Measurements from ENCODE around the gene CDH11. TPM values are rescaled to one million over a fixed set of nuclear protein-coding genes. Genes with fewer than 3 reads are reported as not detected.
A peak's percentile ranks its signal among the peaks of the same experiment; 100 is the strongest.

CDH11 gene, protein sequence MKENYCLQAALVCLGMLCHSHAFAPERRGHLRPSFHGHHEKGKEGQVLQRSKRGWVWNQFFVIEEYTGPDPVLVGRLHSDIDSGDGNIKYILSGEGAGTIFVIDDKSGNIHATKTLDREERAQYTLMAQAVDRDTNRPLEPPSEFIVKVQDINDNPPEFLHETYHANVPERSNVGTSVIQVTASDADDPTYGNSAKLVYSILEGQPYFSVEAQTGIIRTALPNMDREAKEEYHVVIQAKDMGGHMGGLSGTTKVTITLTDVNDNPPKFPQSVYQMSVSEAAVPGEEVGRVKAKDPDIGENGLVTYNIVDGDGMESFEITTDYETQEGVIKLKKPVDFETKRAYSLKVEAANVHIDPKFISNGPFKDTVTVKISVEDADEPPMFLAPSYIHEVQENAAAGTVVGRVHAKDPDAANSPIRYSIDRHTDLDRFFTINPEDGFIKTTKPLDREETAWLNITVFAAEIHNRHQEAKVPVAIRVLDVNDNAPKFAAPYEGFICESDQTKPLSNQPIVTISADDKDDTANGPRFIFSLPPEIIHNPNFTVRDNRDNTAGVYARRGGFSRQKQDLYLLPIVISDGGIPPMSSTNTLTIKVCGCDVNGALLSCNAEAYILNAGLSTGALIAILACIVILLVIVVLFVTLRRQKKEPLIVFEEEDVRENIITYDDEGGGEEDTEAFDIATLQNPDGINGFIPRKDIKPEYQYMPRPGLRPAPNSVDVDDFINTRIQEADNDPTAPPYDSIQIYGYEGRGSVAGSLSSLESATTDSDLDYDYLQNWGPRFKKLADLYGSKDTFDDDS
- 98.3 TPM for total RNA-seq

DNA sequence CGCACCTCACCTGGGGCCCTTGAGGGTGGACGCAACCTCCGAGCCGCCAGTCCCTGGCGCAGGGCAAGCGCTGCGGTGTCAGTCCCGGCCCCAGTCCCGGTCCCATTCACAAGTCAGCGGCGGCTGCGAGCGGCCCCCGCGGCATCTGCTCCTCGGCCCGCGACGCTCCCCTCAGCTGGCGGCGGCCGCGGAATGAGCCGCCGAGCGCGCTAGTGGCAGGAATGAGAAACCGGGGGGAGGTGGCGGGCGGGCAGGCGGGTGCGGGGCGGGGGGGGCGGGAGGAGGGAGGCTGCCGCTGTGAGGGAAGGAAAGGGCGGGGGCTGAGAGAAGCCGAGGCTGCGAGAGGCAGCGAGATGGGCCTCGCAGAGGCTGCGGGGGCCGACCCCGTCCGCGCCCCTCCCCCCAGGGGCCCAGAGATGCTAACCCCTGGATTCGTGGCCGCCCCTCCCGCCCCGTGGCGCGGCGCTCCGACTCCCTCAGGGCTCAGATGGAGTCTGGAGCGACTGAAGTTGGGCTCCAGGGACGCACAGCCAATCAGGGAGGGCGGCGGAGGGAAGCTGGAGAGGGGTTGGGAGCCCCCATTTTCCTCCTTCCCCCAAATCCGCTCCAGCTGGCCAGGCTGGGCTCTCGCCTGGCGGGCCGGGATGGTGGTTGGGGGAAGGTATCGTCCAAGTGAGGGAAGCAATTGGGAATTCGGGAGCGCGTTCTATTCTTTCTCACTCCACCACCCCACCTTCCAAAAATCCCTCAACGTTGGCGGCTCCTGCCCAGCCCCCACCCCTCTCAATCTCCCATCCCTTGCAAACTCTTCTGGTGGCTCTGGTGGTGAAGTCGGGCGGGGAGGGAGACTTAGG lies at the start of gene CDH11:
TSS of gene CDH11 (minus strand) at position 194 of the 854 bp plus-strand sequence. CDS start 117,194 bp downstream, outside the sequence.
- peak; percentile 68 for DNase-seq (ENCODE audit: low spot score)

DNA sequence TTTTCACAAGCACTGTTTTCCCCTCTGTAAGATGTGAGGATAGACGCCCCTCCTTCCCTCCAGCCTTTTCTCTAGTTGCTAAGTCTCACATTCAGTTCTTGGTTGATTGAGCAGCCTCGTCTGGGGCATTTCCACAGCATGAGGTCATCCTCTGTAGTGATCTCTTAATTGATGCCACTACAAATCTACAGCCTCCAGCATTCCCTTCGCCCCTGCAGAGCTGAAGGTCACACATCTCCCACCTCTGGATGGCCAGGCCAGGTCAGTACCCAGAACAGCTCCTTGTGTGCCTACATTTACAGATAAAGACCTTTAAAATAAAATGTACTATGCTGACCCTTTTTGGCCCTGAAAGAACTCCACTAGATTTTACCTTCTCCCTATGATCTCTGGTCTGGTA lies 32.5 kb upstream of the CDH11 start:
- no peak for DNase-seq (ENCODE audit: low spot score)

DNA sequence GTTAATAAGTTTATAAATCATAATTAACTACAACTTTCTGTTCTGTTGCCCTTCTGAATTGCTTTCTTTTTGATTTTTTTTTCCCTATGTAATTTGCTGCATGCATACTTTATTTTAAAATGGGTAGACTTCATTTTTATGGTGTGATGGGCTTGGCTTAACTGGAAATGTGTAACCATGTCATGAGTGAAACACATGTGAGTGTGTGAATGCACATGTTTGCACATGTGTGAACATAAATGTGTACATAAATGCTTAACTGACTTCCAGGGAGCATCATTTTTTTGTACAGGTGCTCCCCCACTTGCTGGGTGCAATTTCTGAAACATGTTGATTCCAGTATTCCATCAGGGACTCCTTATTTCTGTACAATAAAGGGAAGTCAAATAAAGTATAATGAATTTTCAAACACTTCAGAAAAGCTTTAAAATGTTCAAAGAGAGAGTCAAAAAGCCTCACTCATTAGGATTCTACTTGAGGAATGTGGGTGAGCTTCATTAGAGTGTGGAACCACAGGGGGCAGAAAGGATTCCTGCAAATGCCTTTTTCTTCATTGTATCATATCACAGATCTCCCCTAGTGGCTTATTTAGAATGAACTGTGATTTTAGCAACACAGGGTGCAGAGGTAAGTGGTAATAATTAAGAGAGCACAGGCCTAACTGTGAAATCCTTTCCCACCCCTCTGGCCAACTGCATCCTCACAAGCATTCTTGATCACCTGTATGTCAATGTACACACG lies 31.7 kb upstream of the CDH11 start:
- DNase-seq (ENCODE audit: low spot score), result no peak

DNA sequence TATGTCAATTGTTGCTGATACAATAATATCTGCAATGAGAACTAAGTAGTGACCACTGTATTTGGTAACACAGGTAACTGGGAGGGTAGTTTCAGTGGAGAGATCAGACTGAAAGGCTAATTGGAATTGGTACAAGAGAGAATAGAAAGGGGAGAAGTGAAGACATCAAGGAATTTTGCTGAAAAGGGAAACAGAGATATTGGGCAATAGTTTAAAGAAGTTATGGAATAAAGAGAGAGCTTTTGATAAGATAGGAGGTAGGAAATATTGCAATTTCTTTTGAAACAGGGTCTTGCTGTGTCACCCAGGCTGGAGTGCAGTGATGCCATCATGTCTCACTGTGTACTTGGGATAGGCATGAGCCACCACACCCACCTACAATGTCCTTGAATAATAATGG lies 26.9 kb upstream of the CDH11 start:
- DNase-seq (ENCODE audit: low spot score), result no peak

DNA sequence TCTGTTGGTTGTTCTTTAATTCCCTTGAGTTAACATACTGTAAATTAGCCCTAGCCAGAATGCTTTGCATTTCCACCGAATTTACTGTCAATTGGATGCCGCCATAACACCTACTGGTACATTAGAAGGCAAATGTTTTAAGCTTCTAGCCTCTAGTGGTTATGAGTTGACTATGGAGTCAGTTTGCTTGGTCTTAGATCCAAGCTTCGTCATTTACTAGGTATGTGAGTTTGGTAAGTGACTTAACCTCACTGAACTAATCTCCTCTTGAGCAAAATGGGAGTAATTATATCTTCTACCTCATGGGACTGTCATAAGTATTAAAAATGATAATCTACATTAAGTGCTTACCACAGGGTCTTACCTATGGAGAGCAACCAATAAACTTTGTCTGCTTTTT lies 20.4 kb upstream of the CDH11 start:
- no peak for DNase-seq (ENCODE audit: low spot score)

DNA sequence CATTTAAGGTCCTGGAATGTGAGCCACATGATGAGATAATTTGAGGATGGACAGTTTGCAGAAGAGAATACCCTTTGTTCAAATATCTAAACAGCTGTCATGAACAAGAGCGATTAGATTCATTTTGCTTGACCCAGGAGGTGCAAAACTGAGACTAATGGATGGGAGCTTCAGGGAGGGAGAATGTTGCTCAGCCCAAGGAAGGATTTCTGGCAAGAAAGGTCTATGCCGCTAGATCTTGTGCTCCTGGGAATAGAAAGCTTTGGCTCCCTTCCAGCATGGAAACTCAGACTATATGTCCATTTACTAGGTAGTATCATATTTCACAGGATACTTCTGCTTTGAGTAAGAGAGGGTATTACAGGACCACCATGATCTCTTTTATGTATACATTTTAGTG lies 14.8 kb upstream of the CDH11 start:
- DNase-seq (ENCODE audit: low spot score), result no peak

DNA sequence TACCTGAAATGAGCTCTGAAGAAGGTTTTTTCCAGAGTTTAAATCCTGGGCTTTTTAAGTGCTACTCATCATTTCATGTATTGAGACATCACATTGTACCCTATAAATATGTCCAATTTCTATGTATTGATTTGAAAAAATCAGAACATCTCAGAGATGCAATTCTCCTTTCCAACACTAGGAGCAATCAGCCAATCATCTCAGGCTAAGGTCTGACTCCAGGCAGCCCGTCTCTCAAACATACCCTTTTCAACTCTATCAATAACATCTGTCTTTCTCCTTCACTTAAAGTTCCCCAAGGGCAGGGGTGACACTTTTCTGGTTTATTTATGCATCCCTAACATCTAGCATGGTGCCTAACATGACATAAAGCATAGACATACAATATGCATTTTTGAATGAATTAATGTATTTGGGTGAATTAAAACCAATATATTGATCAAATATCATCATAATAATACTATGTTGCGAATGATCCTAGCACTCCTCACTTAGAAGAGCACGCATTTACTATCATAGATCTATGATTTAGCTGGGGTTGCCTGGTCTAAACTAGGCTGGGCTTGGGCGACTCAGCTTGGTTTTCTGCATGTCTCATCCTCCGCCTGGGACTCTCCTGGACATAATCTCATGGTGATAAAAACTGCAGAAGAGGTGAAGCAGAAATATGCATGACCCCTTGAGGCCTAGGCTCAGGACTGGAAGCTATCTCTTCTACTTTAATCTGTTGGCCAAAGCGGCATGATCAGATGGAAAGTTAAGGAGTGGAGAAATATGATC lies 5.2 kb upstream of the CDH11 start:
- DNase-seq (ENCODE audit: low spot score), result no peak

DNA sequence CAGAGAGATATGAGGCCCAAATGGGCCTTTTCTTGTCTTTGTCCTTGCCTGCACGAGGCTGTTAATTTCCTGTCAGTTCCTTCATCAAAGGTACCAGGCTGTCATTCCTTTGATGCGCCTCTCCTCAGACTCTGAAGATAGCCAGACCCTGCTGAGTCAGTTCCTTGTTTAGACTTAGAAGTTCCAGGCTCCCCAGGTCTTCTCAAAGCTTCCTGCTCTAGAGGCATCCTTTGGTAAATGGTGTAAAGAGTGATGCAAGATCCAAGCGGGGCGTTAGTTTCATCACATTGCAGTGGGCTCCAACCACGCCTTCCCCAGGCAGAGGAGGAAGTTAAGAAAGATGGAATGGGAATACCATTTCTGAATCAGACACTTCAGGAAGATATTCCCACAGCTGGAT lies 4.0 kb upstream of the CDH11 start:
- no peak for DNase-seq (ENCODE audit: low spot score)

DNA sequence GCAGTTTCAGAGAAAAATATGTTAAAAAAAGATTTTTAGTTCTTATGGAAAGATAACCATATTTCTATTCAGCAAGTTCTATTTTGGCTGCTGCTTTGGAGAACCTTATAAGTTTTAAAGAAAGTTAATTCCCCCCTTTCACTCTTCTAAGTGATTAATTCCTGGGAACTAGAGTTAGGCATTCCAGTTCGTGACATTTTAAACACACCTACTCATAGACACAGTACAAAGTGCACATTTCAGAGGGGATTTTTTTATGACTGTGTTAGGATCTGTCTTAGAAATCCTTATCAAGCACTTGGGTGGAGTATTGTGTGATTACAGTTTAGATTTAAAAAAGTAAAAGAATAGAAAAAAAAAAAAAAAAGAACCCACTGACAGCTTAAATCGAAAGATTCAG lies 3.5 kb upstream of the CDH11 start:
- DNase-seq (ENCODE audit: low spot score), result no peak

DNA sequence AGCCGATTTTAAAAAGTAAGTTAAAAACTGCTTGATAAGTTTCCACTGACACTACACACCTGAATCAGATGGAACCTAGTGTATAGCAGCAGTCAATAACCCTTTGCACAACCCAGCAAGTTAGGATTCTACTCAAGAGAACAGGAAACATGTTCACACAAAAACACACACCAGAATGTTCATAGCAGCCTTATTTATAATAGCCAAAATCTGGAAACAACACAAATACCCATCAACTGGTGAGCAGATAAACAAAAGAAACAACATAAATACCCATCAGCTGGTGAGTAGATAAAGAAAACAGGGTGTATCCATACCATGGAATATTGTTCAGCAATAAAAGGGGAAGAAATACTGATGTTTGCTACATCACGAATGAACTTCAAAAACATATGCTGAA lies 2.7 kb upstream of the CDH11 start:
- DNase-seq (ENCODE audit: low spot score), result no peak

DNA sequence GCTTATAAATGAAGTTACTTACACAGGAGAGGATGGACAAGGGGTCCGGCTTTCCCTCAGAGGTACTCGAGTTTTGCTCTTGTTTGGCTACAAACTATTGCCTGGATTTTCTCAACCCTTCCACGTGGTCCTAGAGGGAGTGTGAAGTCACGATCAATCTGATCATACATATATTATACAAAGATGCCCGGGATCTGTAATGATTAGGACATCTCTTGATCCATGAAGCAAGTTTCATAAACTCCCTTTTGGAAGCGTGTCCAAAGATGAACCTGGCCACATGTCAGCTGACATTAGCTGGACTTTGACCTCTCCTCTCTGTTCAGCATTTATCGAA lies 2.3 kb upstream of the CDH11 start:
- no peak for DNase-seq (ENCODE audit: low spot score)

DNA sequence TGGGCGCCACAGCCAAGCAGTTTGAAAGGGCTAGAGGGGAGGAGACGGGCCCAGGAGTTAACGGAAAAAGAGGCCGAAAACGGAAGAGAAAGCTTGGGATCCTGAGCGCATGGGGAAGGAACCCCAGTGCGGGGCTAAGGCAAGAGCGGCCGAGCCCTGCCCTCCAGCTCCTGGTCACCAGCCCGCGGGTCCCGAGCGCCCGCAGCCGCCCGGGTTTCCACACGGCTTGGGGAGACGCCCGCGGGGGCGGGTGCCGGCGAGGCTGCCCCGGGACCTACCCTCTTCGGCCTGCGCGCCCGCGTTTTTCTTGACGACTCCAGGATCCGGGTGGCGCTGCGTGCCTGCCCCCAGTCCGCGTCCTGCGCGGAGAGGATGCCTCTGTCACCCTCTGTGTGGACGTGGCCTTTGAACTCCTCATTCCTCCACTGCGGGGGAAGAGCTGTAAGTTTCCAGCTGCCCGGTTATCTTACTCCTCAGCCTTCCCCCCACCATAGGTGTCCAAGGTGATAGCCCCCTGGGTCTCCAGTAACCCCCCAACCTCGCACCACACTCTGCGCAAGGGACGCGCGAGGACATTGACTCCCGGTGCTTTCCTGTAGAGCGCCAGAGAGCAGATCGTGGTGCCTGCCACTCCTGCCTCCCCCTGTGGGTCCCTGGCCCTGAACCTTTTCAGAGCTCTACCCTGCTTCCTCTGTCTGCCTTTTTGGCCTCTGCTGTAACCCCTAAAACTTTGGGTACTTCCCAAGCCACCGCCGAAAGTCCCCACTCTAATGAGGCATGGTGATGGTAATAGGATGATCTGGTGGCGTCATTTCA lies 1.7 kb upstream of the CDH11 start:
- DNase-seq (ENCODE audit: low spot score), result no peak

DNA sequence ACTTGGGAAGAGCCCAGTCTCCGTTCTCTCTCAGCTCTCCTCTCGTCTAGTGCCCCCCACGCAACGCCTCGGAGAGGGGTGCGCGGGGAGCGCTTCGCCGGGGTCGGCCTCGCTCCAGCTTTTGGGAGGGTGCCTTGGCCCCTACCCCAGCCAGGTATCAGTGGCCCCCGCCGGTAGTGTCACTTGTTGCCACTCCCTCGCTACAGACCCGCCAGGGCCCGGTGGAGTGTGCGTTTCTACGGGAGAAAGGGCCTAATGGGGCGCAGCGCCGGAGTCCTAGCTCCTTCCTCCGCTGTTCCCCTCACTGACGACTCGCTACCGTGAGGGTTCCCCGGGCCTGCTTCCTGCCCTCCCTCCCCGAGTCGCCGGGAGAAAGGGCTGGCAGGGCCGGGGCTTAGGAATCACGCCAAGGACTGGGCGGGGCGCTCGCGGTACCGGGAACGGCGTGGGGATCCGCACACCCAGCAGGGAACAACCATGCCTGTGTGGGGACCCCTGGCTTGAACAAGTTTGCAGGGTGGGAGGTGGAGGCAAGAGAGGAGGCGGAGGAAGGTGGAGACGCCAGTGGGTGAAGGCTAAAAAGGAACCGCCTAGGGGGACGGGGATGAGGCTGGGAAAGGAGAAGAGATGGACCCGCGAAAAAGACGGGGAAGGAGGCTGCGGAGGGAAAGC lies 997 bp upstream of the CDH11 start:
- peak; percentile 80 for DNase-seq (ENCODE audit: low spot score)

DNA sequence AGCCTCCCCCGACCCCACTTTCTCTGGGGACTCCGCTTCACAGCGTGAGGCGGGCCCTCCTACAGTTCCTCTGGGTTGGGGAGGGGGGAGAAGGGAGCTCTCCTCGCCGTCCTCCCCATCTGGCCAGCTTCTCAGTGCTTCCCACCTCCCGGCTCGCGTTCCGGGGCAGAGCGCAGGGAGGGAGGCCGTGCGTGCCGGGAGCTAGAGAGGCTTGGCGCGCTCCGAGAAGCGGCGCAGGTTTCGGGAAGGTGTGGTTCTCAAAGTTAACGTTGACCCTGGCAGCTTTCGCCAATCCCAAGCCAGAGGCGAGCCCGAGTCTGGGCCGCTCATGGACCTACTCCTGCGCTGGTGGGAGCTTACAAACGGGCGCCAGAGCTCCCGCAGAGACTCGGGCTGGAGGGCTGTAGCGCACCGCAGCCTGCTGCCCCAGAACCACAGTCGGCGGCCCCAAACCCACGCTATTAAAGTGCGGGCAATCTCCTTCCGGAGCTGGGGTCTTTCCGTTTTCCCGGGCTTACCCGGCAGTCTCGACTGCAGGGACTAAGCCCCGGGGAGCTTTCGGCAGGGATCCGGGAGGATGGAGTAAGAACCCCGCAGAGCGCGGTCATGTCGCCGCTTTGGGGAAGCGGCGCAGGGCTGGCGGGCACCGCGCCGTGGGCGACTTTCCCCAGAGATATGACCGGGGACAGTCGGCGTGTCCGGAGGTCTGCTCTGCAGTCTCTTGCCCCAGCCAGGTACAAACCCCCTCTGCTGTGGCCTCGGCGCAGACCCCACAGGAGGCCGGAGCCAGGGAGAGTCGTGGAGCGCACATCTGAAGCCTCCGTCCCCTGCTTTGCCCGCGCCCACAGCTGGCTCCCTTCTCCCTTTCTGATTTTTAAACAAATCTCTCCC lies 787 bp downstream of the CDH11 start:
- no peak for DNase-seq (ENCODE audit: low spot score)

DNA sequence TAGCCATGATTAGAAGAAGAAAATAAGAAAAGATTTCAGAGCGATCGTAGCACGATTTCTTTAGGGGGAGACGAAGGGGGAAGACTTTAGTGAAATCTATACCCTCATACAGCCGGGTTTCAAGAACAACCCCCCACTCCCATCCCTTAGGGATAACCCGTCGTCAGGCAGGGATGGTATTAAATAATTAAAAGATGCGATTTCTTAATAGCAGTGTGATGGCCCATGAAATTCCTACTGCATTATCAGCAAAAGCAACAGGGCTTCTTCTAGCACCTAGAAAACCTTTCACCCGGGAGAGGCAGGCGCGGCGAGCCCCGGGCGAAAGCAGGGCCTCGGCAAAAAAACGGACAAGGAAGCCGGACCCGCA lies 1.4 kb downstream of the CDH11 start:
- no peak for DNase-seq (ENCODE audit: low spot score)

DNA sequence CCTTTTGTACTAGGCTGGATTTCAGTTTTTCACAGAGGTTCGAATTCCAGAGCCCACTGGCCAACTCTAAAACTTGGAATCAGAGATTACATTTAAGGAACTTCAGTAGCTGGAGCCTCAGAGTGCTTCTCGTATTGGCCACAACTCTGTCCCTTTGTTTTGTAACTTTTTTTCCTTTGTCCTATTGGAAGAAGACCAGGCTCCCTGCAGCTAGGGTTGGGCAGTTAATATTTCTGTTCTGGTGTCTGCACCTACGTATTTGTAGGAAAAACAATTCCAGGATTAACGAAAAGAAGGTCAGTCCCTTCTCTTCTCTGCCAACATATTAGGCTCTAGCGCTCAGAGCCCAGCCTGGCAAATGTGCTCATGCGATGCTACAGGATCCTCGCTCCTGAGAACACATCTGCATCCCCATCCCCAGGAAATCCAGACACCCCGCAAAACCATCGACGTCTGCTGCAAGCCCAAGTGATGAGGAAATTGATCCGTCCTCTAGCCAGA lies 1.9 kb downstream of the CDH11 start:
- DNase-seq (ENCODE audit: low spot score), result no peak

DNA sequence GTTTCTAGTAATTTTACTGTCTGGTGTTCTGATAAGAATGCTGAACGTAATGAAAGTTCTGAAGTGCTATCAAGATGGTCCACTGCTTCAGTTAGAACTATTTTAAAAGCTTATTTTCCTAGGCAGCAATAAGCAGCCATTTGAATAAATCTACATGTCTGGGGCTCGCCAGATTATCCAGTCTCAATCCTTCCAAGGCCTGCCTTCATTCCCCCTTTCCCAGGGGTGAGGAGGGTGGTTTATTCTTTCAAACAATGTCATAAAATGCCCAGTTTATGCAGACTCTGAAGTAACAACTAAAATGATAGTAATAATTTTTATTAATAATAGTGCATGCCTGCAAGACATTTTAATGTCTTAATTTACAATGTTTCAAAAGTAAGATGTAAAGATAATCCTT lies 2.4 kb downstream of the CDH11 start:
- no peak for DNase-seq (ENCODE audit: low spot score)

DNA sequence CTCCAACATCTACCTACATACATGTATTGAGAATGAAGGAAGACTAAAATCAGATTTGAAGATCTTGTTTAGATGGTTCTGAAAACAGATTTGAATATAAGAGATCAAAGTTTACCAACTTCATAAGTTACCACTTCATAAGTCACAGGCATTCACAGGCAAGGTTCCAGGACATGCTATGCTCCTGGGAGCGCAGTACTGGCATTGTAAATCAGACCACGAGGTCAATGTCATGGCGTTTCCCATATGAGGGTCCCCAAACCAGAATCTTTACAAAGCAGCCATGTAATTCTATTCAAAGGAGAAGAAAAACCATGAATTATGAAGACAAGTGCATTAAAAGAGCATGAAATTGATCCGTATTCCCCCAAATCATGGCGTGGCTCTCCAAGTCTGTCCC lies 3.0 kb downstream of the CDH11 start:
- no peak for DNase-seq (ENCODE audit: low spot score)

All from ureter (tissue), 1 donor.